Measurements from ENCODE around the gene CD300LD. TPM values are rescaled to one million over a fixed set of nuclear protein-coding genes. Genes with fewer than 3 reads are reported as not detected.

Gene CD300LD
- total and polyA plus RNA-seq, 10 of the 15 experiments (the other 5 are each of a cell fraction or from before 2014, with no cell fraction given): not detected

DNA sequence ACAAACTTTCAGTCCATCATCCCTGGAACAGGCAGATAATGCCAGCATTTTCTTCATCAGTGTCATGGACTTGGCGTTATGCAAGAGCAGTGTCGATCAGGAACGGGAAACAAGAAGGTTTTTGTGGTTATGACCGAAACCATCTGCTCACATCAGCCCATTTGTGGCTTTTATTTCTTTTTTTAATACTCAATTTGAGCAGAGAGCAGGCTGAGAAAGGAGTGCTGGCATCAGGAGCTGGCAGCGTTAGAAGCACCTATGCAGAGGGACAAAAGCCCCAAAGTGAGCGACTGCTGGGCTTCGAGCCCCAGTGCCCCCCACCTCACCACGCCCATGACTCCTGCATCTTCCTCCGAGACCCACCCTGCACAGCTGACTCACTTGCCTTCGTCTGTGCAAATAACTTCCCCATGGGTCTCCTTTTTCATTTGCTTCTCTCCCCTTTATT lies 47.6 kb upstream of the CD300LD start:
- H3K79me2 ChIP-seq (ENCODE audit: control insufficient read depth, insufficient read depth, low read length): no peaks in the 10 kb centered on the region
- intact Hi-C loops (cut with micrococcal nuclease; ENCODE audit: unreplicated experiment) (no loop called here), in situ Hi-C loops (cut with MboI) (no loop called here)
- H2AFZ ChIP-seq (ENCODE audit: control insufficient read depth, low read depth, low read length): no peak overlapping the region
- ChIA-PET CTCF (interaction anchor here (0.8 to 2.8 kb wide), 8 partner anchors 17 to 99 kb away, joined by 3 to 11 read pairs (median 4); no protein-coding TSS in a partner anchor), SMC1A (ENCODE audit: uncharacterized antibody, unreplicated experiment) (interaction anchor here (0.9 to 1.5 kb wide), 4 partner anchors 28 to 185 kb away, joined by 3 to 4 read pairs (median 3); no protein-coding TSS in a partner anchor), RAD21 (ENCODE audit: unreplicated experiment) (interaction anchor here (1.3 to 2.2 kb wide), 2 partner anchors 17 to 98 kb away, joined by 6 to 7 read pairs; no protein-coding TSS in a partner anchor), POLR2A (interaction anchor here (1.1 kb wide), 1 partner anchor 36 kb away, joined by 3 read pairs; no protein-coding TSS in a partner anchor)
- no peaks in the 10 kb centered on the region for H3K9me3 ChIP-seq (replicated peaks; ENCODE audit: control insufficient read depth, insufficient read depth, low read length)
- 0% methylated on average over 10 of the region's 10 CpGs for WGBS (ENCODE audit: insufficient coverage, insufficient replicate concordance, low lambda C conversion rate, missing lambda C conversion rate)
- ATAC-seq: peak; percentile 58
- peak overlapping the region; percentile 65 for H3K4me2 ChIP-seq (ENCODE audit: control insufficient read depth, insufficient read depth)
- BruUV-seq (replicated peaks): no TSS peak
- no peak for FAIRE-seq
- no peak overlapping the region for H3K9ac ChIP-seq (ENCODE audit: control insufficient read depth, insufficient read depth, low read length)
- H4K20me1 ChIP-seq (ENCODE audit: control insufficient read depth, insufficient read depth): no peaks in the 10 kb centered on the region; the same call in 1 of the 2 replicates
- DNase-seq (ENCODE audit: low read depth, low spot score): peak; percentile 42
- H3K27me3 ChIP-seq (replicated peaks in 1 of 2; ENCODE audit: control insufficient read depth in 2 of 2, insufficient read depth in 2 of 2, low read length in 1 of 2): peaks cover 0 to 2% of the 10 kb centered on the region in 2 experiments; a peak in 2 of 4 replicates
- H3K27ac ChIP-seq (ENCODE audit: control insufficient read depth, insufficient read depth): no peak overlapping the region
- H3K36me3 ChIP-seq (ENCODE audit: control insufficient read depth in 2 of 2, insufficient read depth in 2 of 2, low read length in 1 of 2): no peaks in the 10 kb centered on the region
- no peak overlapping the region for H3K4me3 ChIP-seq
- peaks cover 35% of the 10 kb centered on the region for H3K4me1 ChIP-seq (ENCODE audit: control insufficient read depth, insufficient read depth, low read length)
- TF ChIP-seq CBFB (IDR thresholded peaks at IDR 0.05; ENCODE audit: low read depth) (peak; percentile 63; the same call in 1 of the 2 replicates), RELB (IDR thresholded peaks at IDR 0.05; ENCODE audit: low read depth) (0 out of 2 replicates have a peak, but pooled peaks have one; percentile 36), DPF2 (IDR thresholded peaks at IDR 0.05) (0 out of 2 replicates have a peak, but pooled peaks have one; percentile 40), EED (IDR thresholded peaks at IDR 0.05; ENCODE audit: low read depth) (peak; percentile 68), ZNF687 (IDR thresholded peaks at IDR 0.05) (no peak), IKZF2 (IDR thresholded peaks at IDR 0.05) (peak; percentile 71 to 73), SUPT20H (IDR thresholded peaks at IDR 0.05; ENCODE audit: borderline replicate concordance, control insufficient read depth, low read depth, low read length) (no peak), MTA2 (IDR thresholded peaks at IDR 0.05; ENCODE audit: low read depth) (peak; percentile 38; the same call in 1 of the 2 replicates), RAD21 (IDR thresholded peaks at IDR 0.05; ENCODE audit: insufficient read depth, low read depth, low read length) (no peak), IKZF1 (conservative IDR thresholded peaks at IDR 0.05) (peak; percentile 66; the same call in 1 of the 2 replicates), PKNOX1 (IDR thresholded peaks at IDR 0.05) (peak; percentile 35; the same call in 1 of the 2 replicates), STAT1 (conservative IDR thresholded peaks at IDR 0.05) (no peak)
- TF ChIP-seq, protein P1, sequence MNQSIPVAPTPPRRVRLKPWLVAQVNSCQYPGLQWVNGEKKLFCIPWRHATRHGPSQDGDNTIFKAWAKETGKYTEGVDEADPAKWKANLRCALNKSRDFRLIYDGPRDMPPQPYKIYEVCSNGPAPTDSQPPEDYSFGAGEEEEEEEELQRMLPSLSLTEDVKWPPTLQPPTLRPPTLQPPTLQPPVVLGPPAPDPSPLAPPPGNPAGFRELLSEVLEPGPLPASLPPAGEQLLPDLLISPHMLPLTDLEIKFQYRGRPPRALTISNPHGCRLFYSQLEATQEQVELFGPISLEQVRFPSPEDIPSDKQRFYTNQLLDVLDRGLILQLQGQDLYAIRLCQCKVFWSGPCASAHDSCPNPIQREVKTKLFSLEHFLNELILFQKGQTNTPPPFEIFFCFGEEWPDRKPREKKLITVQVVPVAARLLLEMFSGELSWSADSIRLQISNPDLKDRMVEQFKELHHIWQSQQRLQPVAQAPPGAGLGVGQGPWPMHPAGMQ (IDR thresholded peaks at IDR 0.05; ENCODE audit: borderline replicate concordance): peak; percentile 31; the same call in 1 of the 2 replicates
- TF ChIP-seq, protein P2, sequence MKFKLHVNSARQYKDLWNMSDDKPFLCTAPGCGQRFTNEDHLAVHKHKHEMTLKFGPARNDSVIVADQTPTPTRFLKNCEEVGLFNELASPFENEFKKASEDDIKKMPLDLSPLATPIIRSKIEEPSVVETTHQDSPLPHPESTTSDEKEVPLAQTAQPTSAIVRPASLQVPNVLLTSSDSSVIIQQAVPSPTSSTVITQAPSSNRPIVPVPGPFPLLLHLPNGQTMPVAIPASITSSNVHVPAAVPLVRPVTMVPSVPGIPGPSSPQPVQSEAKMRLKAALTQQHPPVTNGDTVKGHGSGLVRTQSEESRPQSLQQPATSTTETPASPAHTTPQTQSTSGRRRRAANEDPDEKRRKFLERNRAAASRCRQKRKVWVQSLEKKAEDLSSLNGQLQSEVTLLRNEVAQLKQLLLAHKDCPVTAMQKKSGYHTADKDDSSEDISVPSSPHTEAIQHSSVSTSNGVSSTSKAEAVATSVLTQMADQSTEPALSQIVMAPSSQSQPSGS (IDR thresholded peaks at IDR 0.05; ENCODE audit: low read length): no peak

Measured in GM12878 (cell line).